HuH-7.5 (cell line): ENCODE results near the gene HBB.
"Not testable (repeated sequence)": the region's sequence is repeated elsewhere in the genome, so short reads cannot be mapped to it uniquely, and the experiment has no call there.

Experiments
- DNase-seq: peaks from one replicate; pipeline ENCODE4 v3.0.0; 2011; ENCODE audit warnings: low spot score

HBB gene

GRCh38 chr11:5226732-5227310, at the start of gene HBB:
TSS of gene HBB (minus strand) at chr11:5227071. CDS start at chr11:5227021, 50 bp downstream.
- no peak for DNase-seq

DNA sequence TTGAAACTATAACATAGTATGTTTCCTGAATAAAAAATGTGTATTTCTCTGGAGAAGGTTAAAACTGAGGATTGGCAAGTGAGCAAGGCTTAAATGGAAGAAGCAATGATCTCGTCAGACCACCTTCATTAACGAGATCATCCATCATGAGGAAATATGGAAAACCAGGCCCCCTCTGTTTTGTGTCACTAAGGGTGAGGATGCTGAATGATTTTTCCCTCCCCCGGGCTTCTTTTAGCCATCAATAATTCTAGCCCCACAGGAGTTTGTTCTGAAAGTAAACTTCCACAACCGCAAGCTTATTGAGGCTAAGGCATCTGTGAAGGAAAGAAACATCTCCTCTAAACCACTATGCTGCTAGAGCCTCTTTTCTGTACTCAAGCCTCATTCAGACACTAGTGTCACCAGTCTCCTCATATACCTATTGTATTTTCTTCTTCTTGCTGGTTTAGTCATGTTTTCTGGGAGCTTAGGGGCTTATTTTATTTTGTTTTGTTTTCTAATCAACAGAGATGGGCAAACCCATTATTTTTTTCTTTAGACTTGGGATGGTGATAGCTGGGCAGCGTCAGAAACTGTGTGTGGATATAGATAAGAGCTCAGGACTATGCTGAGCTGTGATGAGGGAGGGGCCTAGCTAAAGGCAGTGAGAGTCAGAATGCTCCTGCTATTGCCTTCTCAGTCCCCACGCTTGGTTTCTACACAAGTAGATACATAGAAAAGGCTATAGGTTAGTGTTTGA, 48.7 kb upstream of the HBB start:
- no peak for DNase-seq

DNA sequence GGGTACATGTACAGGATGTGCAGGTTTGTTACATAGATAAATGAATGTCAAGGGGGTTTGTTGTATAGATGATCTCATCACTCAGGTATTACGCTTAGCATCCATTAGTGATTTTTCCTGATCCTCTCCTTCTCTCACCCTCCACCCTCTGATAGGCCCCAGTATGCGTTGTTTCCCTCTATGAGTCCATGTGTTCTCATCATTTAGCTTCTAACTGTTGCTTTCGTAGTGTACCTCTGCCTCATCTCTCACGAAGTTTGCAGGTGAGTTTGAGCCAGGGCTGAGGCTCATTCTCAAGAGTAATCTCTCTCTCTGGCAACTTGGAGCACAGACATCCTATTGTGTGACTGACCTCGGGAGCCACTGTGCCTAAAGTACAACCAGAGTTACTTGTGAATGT, 47.5 kb upstream of the HBB start:
- no peak for DNase-seq

- no peak for DNase-seq
Measured at GRCh38 chr11:5272395-5273017, 45.6 kb upstream of the HBB start.

- no peak for DNase-seq
Measured at GRCh38 chr11:5269715-5270147, 42.9 kb upstream of the HBB start, which contains the start of gene HBE1. TSS of gene HBE1 (minus strand) at chr11:5269945. CDS start at chr11:5269890, 55 bp downstream.

- no peak for DNase-seq
Measured at GRCh38 chr11:5267033-5267563, 40.2 kb upstream of the HBB start.

- DNase-seq: no peak
Measured at GRCh38 chr11:5266609-5267008, 39.7 kb upstream of the HBB start.

DNA sequence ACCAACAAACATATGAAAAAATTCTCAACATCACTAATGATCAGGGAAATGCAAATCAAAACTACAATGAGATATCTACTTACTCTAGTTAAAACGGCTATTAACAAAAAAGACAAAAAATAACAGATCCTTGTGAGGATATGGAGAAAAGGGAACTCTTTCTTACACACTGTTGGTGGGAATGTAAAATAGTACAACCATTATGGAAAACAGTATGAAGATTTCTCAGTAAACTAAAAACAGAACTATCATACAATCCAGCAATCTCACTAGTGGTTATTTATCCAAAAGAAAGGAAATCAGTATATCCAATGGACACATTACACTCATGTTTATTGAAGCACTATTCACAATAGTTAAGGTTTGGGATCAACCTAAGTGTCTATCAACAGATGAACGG, 39.0 kb upstream of the HBB start:
- DNase-seq: no peak

- DNase-seq: no peak
Measured at GRCh38 chr11:5258543-5259262, 31.8 kb upstream of the HBB start.

DNA sequence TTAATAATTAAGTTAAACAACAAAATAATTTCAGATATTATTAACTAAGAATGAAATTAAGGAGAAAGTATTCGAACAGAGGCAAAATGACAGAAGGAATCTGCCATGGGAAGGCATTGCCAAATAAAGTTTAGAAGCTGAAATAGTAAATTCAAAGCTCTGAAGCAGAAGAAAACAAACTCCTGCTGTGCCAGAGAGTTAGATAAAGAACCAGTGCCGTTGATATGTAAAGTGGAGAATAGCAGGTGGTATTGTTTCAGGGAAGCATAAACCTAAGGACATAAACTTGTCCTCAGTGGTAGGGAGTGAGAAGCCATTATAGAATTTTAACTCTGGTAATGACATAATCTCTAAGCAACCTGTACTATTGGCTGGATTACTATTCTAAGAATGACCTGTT, 30.4 kb upstream of the HBB start:
- no peak for DNase-seq

GRCh38 chr11:5254646-5255413, 28.0 kb upstream of the HBB start, which contains the start of gene HBG2:
TSS of gene HBG2 (minus strand) at chr11:5254781. CDS start at chr11:5254728, 53 bp downstream.
- DNase-seq: not testable (repeated sequence)

DNA sequence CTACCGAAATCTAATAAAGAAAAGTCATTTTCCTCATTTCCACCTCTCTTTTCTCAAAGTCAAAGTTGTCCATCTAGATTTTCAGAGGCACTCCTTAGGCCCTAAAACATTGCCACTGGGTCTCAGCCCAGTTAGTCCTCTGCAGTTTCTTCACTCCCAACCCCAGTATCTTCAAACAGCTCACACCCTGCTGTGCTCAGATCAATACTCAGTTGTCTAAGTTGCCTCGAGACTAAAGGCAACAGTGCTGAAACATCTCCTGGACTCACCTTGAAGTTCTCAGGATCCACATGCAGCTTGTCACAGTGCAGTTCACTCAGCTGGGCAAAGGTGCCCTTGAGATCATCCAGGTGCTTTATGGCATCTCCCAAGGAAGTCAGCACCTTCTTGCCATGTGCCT, 27.2 kb upstream of the HBB start:
- DNase-seq: not testable (repeated sequence)

- DNase-seq: not testable (repeated sequence)
Measured at GRCh38 chr11:5253440-5253839, 26.6 kb upstream of the HBB start.

GRCh38 chr11:5252919-5253265, 26.0 kb upstream of the HBB start:
- no peak for DNase-seq

DNA sequence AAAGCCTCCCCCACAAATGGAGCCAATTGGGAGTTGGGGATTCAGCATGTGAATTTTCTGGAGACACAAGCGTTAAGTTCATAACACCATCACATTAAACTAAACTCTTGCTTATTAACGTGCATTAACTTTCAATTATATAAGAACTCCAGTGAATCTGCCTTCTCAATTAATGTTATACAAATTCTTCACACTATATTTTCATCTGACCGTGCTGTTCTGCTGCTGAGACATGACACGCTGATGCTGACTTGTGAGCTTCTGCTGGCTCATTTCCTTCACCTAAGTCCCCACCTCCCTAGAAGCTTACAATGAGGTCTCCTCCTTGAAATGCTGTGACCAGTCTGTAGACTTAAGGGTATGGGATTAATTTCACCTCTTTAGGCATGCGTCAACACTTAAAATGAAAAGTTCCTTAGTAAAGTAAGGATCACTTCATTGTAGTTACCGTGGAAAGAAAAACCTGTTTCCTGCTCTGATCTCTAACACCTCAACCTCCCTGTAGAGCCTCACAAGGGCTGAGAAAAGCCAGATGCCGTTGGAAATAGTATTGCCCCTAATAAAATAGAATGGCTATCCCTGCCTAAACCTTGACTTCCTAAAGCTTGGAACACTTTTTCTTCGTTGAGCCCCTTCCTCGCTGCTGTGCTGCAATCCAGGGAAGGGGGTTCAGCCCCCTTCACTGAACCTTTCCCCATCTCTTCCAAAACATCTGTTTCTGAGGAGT, 25.5 kb upstream of the HBB start:
- no peak for DNase-seq

GRCh38 chr11:5251746-5252145, 24.9 kb upstream of the HBB start:
- DNase-seq: no peak

GRCh38 chr11:5250543-5251204, 23.8 kb upstream of the HBB start:
- no peak for DNase-seq

- not testable (repeated sequence) for DNase-seq
Measured at GRCh38 chr11:5249807-5250396, 23.0 kb upstream of the HBB start, which contains the start of gene HBG1. TSS of gene HBG1 (minus strand) at chr11:5249857. CDS start at chr11:5249804, 53 bp downstream.

DNA sequence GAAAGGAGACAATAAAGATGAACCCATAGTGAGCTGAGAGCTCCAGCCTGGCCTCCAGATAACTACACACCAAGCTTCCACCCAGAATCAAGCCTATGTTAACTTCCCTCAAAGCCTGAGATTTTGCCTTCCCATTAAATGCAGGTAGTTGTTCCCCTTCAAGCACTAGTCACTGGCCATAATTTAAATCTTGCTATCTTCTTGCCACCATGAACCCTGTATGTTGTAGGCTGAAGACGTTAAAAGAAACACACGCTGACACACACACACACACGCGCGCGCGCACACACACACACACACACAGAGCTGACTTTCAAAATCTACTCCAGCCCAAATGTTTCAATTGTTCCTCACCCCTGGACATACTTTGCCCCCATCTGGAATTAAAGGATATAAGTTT, 21.6 kb upstream of the HBB start:
- not testable (repeated sequence) for DNase-seq
